Measurements from ENCODE around the gene TECTB.
"Not testable (repeated sequence)": the region's sequence is repeated elsewhere in the genome, so short reads cannot be mapped to it uniquely, and the experiment has no call there.

Gene TECTB

DNA sequence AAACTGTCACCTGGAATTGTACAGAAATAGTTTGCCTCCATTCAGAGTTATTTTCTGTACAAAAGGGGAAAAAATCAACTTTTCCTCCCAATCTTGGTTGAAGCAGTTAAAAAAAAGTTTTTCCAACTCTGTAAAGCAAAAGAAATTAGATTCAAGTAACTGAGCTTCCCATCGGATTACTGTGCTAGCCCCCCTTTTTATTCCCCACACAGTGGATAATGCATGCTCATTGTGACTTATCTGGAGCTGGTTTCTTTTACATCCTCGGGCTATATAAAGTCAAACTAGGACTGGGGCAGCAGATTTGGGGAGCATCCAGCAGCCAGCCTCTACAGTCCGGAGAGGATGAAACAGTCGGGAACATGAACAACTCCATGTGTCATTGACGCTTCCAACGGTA, at the start of gene TECTB:
Gene TECTB, plus strand, starts transcription at position 301 of the 400 bp plus-strand sequence. CDS start 335 bp downstream, outside the sequence.
- no peak for DNase-seq

- DNase-seq = no peak
Measured at GRCh38 chr10:112235141-112235540, 48.1 kb upstream of the TECTB start.

DNA sequence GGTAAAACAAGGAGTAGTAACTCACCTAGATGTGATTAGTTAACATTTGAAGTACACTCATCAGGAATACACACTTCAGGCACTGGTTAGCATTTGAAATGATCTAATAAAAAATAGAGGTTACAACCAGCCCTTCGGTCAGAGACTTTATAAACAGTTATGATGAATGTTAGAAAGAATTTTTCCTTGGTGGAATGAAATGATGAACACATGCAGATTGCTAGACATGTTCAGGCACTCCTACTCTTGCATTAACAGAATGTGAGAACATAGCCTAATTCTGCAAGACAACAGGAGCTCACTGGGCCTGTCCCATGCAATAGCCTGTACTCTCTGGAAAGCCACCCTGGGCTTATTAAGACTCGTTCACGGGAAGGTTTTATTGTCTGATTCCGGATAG, 47.3 kb upstream of the TECTB start:
- DNase-seq = no peak

DNA sequence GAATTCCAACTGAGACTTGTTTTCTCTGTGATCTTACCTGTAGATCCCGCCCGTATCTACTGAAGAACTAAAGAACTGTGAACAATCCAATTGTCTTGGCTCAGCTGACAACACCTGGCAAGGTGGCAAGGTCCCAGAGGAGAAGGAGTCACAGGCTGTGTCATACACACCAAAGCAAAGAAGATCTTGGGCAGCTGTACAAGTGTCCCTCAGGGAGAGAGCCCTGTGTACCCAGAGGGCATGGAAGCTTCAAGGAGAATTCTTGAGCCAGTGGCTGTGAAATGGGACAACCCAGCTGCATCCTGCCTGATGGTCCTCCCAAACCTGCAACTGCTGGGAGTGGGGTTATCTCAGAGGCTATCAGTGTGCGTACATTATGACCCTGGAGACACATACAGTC, 46.7 kb upstream of the TECTB start:
- no peak for DNase-seq

DNA sequence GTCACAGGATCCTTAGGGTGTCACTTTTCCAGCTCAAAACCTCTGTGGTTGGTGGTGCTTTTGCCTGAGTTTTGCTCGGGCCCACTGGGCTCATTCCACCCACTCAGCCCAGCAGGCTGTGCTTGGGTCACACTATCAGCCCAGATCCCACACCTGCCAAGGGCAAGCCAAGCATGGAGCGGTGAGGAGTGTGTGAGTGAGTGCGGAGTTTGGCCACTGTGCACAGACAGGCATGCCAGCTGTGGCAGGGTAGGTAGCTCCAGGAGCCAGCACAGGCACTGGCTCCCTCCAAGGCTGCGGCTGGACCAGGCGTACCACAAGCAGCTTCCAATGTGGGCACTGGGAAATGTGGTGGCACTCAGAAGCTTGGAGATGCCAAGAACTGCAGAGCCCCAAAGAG, 43.9 kb upstream of the TECTB start:
- no peak for DNase-seq

DNA sequence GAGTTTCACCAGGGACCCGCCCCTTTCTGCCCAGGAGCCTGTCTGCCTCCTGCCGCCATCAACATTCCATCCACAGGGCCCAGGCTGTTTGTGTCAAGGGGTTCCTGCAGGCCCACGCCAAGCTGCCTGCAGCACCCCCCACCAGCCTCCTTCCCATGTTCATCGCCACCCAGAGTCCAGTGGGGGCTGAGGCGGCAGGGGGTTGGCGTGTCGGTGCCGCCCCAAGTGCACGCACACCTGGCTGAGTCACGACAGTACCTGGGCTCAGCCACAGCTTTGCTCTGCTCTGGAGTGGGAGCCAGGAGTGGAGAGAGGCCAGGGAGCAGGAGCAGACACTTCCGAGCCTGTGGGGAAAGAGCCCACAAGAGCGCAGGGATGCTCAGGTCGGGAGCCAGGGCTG, 42.8 kb upstream of the TECTB start:
- no peak for DNase-seq

DNA sequence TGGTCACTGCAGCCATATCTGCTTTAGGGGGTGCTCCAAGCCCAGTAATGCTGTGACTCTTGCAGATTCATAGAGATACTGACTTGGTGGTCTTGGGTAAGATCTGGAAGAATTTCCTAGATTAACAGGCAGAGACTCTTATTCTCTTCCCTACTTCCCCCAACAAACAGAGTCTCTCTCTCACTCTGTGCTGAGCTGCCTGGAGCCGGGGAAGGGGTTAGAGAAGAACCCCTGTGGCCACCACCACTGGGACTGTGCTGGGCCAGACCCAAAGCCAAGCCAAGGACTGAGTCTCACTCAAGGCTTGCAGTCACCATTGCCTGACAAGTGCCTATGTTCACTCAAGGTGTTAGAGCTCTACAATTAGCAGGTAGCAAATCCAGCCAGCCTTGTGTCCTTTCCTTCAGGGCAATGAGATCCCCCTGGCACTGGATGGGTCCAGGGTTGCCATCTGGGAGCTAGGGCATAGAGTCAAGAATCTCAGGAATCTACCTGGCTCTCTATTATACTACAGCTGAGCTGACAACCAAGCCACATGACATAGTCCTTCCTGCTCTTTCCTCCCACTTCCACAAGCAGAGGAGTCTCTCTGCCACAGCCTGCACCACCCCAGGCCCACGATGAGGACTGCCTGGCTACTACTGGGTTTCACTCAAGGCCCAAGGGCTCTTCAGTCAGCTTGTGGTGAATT, 41.4 kb upstream of the TECTB start:
- no peak for DNase-seq

GRCh38 chr10:112242769-112243168, 40.4 kb upstream of the TECTB start:
- no peak for DNase-seq

DNA sequence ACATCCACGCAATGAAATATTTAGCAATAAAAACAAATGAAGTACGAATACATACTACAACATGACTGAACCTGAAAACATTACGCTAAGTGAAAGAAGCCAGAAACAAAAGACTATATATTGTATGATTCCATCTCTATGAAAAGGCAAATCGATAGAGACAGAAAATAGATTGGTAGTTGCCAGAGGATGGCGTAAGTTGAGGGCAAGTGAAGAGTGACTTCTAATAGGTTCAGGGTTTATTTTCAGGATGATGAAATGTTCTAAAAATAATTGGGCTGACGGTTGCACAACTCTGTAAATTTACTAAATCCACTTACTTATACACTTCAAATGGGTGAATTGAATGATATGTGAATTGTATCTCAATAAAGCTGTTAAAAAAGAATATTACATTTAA, 39.5 kb upstream of the TECTB start:
- DNase-seq = no peak

- no peak for DNase-seq
Measured at GRCh38 chr10:112244197-112244596, 39.0 kb upstream of the TECTB start.

- no peak for DNase-seq
Measured at GRCh38 chr10:112247791-112248190, 35.4 kb upstream of the TECTB start.

- DNase-seq = no peak
Measured at GRCh38 chr10:112248584-112249295, 34.5 kb upstream of the TECTB start.

- no peak for DNase-seq
Measured at GRCh38 chr10:112249722-112250121, 33.5 kb upstream of the TECTB start.

GRCh38 chr10:112250555-112250954, 32.6 kb upstream of the TECTB start:
- DNase-seq = no peak

- DNase-seq = not testable (repeated sequence)
Measured at GRCh38 chr10:112251238-112251637, 32.0 kb upstream of the TECTB start.

DNA sequence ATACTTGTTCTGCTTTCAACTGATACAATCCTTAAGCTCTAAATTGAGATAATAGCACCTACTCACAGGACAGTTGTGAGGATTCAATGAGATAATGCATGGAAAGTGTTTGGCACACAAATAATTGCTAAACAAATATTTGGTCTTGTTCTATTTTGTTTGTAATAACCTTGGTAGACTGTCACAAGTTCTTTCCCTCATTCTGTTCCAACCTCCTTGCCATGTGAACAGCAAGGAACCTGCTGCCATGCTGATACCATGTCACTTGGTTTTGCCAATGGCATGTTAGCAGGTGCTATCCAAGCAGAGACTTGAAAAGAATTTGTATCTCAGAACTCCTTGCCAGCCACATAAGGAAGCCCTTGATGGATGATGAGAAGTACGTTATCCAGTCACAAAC, 24.8 kb upstream of the TECTB start:
- DNase-seq = no peak

GRCh38 chr10:112259688-112260087, 23.5 kb upstream of the TECTB start:
- DNase-seq = no peak

DNA sequence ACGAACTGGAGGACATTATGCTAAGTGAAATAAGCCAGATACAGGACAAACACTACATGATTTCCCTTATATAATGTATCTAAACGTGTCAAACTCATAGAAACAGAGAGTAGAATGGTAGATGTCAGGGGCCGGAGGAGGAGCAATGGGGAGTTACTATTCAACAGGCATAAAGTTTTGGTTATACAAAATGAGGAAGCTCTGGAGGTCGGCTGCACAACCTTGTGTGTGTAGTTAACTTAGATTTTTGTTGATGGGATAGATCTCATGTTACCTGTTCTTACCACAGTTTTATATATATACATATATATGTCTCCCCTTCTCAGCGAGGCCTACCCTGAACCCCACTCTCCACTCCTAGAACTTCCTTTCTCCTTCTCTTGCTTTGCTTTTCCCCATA, 22.4 kb upstream of the TECTB start:
- DNase-seq = no peak

GRCh38 chr10:112261281-112261822, 21.8 kb upstream of the TECTB start:
- DNase-seq = no peak

DNA sequence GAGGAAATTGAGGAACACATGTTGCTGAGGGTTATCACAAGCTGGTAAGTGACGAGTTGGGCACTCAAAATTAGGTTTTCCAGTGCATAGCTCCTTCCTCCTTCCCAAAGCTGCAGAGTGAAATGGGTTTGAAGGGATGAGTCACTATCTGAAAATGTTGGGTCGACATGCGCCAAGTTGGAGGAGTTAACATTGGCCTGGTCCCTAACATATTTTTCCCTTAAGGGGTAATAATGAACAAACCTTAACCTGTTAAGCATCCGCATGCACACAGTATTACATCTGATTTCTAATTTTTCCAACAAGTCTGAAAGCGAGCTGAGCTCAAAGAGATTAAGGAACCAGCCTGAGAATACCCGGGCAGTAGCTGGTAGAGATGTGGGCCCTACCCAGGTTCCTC, 20.7 kb upstream of the TECTB start:
- no peak for DNase-seq

DNA sequence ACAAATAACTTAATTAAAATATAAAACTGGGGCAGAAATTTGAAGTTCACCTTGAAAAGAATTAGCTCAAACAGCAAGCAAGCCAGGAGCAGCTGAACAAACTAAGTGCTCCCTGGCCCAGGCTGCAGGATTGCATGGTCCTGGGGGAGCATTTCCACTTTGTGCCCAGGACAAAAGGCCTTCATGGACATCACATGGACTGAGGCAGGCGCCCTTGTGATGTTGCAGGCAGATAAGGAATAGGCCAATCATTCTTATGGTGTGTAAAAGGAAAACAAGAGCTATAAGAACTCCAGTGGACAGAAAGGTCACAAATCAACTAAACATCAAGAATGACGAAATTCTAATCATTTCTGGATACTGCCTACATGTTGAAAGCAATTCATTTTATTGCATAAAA, 17.5 kb upstream of the TECTB start:
- DNase-seq = no peak

DNA sequence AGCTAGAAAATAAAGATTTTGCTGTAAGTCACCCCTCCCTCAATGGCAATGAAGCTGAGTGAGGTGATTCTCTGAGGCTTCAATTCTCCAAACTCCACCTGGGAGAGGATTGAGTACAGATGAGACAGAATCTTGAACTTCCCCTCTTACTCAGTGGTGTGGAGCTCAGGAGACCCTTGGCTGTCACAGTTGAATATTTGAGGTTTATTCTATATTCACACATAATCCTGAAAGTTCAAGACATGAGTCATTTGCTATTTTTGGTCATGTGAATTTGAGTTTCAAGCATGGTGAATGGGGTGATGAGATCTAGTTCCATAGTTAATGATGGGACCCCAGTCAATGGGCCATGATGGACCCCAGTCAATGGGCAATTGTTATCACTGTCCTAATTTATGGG, 13.9 kb upstream of the TECTB start:
- no peak for DNase-seq

- no peak for DNase-seq
Measured at GRCh38 chr10:112271982-112272381, 11.2 kb upstream of the TECTB start.

GRCh38 chr10:112274831-112275230, 8.4 kb upstream of the TECTB start:
- DNase-seq = no peak
